Frontal cortex (tissue), 4 donors: ENCODE measurements around the gene C12orf57. TPM values are rescaled to one million over a fixed set of nuclear protein-coding genes. Genes with fewer than 3 reads are reported as not detected.
A peak's percentile ranks its signal among the peaks of the same experiment; 100 is the strongest.

Source experiments
- DNase-seq, 2 donors: peaks; one replicate each; pipeline ENCODE4 v3.0.0; 2012; ENCODE audit warnings: low spot score in 2 of 2
- FAIRE-seq: peaks from 2 replicates; lab custom pipeline; 2012; peaks lifted over from hg19 to GRCh38; lab: Jason Lieb, UNC
- total RNA-seq: library from RNA; depleted of rRNA; stranded (reverse); fragments of >200 nt; gene quantifications from one replicate; pipeline ENCODE4 v1.2.3, GENCODE V29; 2014
- donor health status: control.
- donor health status: control.
- donor health status: control.

Gene C12orf57
- total RNA-seq, 1 donor from 2014 or later: 322 TPM

- no peak for DNase-seq
- FAIRE-seq: no peak
Observed at GRCh38 chr12:6935371-6936193, 8.2 kb upstream of the C12orf57 start.

GRCh38 chr12:6936194-6936635 is 7.6 kb upstream of the C12orf57 start:
- DNase-seq (no peak), FAIRE-seq (no peak)

- FAIRE-seq (no peak), DNase-seq (no peak)
Observed at GRCh38 chr12:6936636-6937480, 7.0 kb upstream of the C12orf57 start.

GRCh38 chr12:6937481-6938352 is 6.1 kb upstream of the C12orf57 start:
- DNase-seq (peak; percentile 87 to 89), FAIRE-seq (no peak)

- FAIRE-seq: no peak
- no peak for DNase-seq
Observed at GRCh38 chr12:6938353-6939190, 5.2 kb upstream of the C12orf57 start.

- FAIRE-seq: no peak
- DNase-seq: no peak
Observed at GRCh38 chr12:6939191-6939540, 4.7 kb upstream of the C12orf57 start.

- no peak for FAIRE-seq
Observed at GRCh38 chr12:6941267-6941666, 2.6 kb upstream of the C12orf57 start.

GRCh38 chr12:6941782-6942181 is 2.0 kb upstream of the C12orf57 start:
- FAIRE-seq: no peak
- DNase-seq: no peak

More at GRCh38 chr12:6941267-6941666, 2.6 kb upstream of the C12orf57 start:
- DNase-seq: no peak

- FAIRE-seq: no peak
- DNase-seq: no peak
Observed at GRCh38 chr12:6942331-6942665, 1.5 kb upstream of the C12orf57 start.

GRCh38 chr12:6943389-6943721 is 467 bp upstream of the C12orf57 start:
- FAIRE-seq (peak; percentile 17), DNase-seq (peak; percentile 90 to 94)

GRCh38 chr12:6944381-6945186 is 762 bp downstream of the C12orf57 start:
- DNase-seq (peak; percentile 85 to 89), FAIRE-seq (no peak)

- FAIRE-seq (no peak), DNase-seq (no peak)
Observed at GRCh38 chr12:6945613-6946012, 1.8 kb downstream of the C12orf57 start.

GRCh38 chr12:6946033-6946919 is 2.5 kb downstream of the C12orf57 start:
- FAIRE-seq: no peak
- no peak for DNase-seq

- DNase-seq (no peak), FAIRE-seq (no peak)
Observed at GRCh38 chr12:6946920-6947374, 3.1 kb downstream of the C12orf57 start.

GRCh38 chr12:6947615-6948014 is 3.8 kb downstream of the C12orf57 start:
- no peak for DNase-seq
- FAIRE-seq: no peak

- DNase-seq (no peak), FAIRE-seq (no peak)
Observed at GRCh38 chr12:6948873-6949594, 5.2 kb downstream of the C12orf57 start.

- no peak for FAIRE-seq
- no peak for DNase-seq
Observed at GRCh38 chr12:6950401-6950801, 6.6 kb downstream of the C12orf57 start.
